Testis (tissue), 3 donors: Measurements from ENCODE around the gene CALML3. TPM values are rescaled to one million over a fixed set of nuclear protein-coding genes. Genes with fewer than 3 reads are reported as not detected.

ENCODE experiments used
- DNase-seq: peaks from one replicate; pipeline ENCODE4 v3.0.0-alpha.2; 2019
- H3K27ac ChIP-seq, 2 donors: fragments of 200-600 bp; sonication (generic); one replicate each; pipeline ENCODE4 v1.5.1; 2019
- H3K27me3 ChIP-seq: fragments of 200-600 bp; sonication (generic); one replicate; pipeline ENCODE4 v1.5.1; 2019
- H3K36me3 ChIP-seq: fragments of 200-600 bp; sonication (generic); one replicate; pipeline ENCODE4 v1.5.1; 2017; ENCODE audit warnings: low read depth; ENCODE audit errors: missing control alignments
- H3K4me1 ChIP-seq: fragments of 200-600 bp; sonication (generic); one replicate; pipeline ENCODE4 v1.5.1; 2019
- H3K4me3 ChIP-seq, 2 donors: fragments of 200-600 bp; sonication (generic); one replicate each; pipeline ENCODE4 v1.5.1; 2017 to 2019
- H3K9me3 ChIP-seq: fragments of 200-600 bp; sonication (generic); one replicate; pipeline ENCODE4 v1.5.1; 2017
- POLR2A ChIP-seq: fragments of 450-650 bp; IDR thresholded peaks from one replicate; pipeline ENCODE4 v1.6.1; 2017; ENCODE audit warnings: antibody characterized with exemption, mild to moderate bottlenecking, moderate library complexity
- WGBS, 2 donors: methylation state at CpG; one replicate each; pipeline ENCODE4 v1.1.5; 2018; 5-methylcytosine and 5-hydroxymethylcytosine counted together
- intact Hi-C: fragments of 100-400 bp; cut with DNase I; formaldehyde crosslinking; loops from one replicate; pipeline ENCODE4 v1.15.1; 2023; ENCODE audit warnings: low total_unique reads
- polyA plus RNA-seq: library from polyadenylated mRNA; stranded (reverse); fragments of 350-450 nt; fragmentation: Illumina TruSeq; extraction: RNeasy Lipid Tissue Mini Kit (QIAGEN cat#74804); gene quantifications from one replicate; pipeline ENCODE4 v1.2.3, GENCODE V29; 2014; ENCODE audit warnings: low read depth, low replicate concordance; ENCODE audit not compliant: insufficient read depth
- total RNA-seq, 2 donors: library from RNA; depleted of rRNA; stranded (reverse); fragments of >200 nt; gene quantifications; one replicate each; pipeline ENCODE4 v1.2.3, GENCODE V29; 2016
- TF ChIP-seq, protein P1 (sequence below), 3 experiments: fragments of 450-650 bp in 2 of 3; fragments of 200-600 bp in 1 of 3; sonication (generic) in 1 of 3; IDR thresholded peaks; one replicate each; pipeline ENCODE4 v1.5.1; 2016 to 2019; ENCODE audit warnings: antibody characterized with exemption in 3 of 3, mild to moderate bottlenecking in 2 of 3, moderate library complexity in 1 of 3

The CALML3 gene
- total and polyA plus RNA-seq, 3 donors from 2014 or later, result 0.19 to 1.5 (median 0.63) TPM

DNA sequence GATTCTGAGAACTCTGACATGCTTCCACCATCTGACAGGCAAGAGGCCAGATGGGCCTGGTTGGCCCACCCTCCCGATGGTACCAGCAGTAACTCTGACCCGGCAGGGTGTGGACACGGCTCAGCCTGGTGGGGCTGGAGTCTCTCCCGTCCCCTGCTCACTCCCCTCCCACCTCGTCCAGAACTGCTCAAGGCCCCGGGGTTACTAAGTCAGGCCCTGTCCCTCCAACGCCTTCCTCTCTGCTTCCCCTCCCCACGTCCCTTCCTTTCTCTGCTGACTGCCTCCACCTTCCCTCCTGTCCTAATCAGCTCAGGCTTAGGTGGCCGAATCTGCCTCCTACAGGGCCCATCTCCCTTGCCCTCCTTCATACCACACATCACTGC, 37.9 kb upstream of the CALML3 start:
- no peak for TF ChIP-seq POLR2A
- TF ChIP-seq, protein P1, sequence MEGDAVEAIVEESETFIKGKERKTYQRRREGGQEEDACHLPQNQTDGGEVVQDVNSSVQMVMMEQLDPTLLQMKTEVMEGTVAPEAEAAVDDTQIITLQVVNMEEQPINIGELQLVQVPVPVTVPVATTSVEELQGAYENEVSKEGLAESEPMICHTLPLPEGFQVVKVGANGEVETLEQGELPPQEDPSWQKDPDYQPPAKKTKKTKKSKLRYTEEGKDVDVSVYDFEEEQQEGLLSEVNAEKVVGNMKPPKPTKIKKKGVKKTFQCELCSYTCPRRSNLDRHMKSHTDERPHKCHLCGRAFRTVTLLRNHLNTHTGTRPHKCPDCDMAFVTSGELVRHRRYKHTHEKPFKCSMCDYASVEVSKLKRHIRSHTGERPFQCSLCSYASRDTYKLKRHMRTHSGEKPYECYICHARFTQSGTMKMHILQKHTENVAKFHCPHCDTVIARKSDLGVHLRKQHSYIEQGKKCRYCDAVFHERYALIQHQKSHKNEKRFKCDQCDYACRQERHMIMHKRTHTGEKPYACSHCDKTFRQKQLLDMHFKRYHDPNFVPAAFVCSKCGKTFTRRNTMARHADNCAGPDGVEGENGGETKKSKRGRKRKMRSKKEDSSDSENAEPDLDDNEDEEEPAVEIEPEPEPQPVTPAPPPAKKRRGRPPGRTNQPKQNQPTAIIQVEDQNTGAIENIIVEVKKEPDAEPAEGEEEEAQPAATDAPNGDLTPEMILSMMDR (IDR thresholded peaks at IDR 0.05), result no peak
- no peaks in the 10 kb centered on the region for H3K9me3 ChIP-seq
- H3K4me3 ChIP-seq, result no peak overlapping the region
- H3K4me1 ChIP-seq, result no peaks in the 10 kb centered on the region
- H3K36me3 ChIP-seq, result no peaks in the 10 kb centered on the region
- intact Hi-C loops, result no loop called here
- no peak overlapping the region for H3K27ac ChIP-seq
- 55 to 78% methylated on average over 5 to 9 of the region's 9 CpGs for WGBS, 2 donors
- no peak for DNase-seq
- H3K27me3 ChIP-seq, result no peaks in the 10 kb centered on the region

DNA sequence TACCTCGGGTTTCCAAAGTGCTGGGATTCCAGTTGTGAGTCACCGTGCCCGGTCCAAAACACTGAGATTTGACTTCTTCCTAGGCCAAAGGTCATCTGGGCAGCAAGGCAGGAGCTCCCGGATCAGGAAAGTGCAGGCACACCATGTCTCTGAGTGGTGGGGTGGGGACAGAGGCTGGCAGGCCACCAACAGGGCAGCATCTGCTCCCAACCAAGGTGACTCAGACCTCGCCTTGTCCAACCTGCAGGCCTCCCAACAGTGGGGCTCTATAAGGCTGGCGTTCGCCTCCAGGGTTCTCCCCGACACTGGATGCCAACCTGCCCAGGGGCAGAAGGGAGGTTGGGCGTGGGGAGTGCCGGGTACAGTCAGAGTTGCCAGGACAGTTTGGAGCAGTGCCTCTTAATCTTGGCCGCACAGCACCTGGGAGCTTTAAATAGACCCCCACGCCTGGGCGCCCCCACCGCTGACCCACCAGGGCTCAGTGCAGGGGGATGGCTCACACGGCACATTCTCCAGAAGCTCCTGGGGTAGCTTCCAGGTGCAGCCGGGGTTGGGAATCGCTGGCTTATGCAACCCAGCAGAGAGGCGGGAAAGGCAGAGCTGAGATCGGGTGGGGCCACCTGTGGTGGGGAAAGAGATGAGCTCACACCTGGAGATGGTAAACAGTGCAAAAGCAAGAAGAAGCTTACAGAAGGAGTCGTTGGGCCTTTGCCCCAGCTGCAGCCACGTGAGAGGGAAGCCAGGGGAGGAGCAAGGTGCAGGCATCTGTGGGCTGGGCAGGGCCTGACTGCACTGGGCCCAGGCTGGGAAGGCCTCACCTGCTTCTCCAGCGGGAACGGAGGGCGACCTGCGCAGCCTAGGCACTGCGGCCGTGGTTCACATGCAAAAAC, 36.2 kb upstream of the CALML3 start:
- H3K36me3 ChIP-seq, result no peaks in the 10 kb centered on the region
- intact Hi-C loops, result no loop called here
- WGBS, 2 donors, result 88 to 89% methylated on average over 17 to 27 of the region's 27 CpGs
- no peak overlapping the region for H3K4me3 ChIP-seq
- TF ChIP-seq, protein P1 (IDR thresholded peaks at IDR 0.05), result no peak
- TF ChIP-seq POLR2A, result no peak
- no peak overlapping the region for H3K27ac ChIP-seq
- H3K27me3 ChIP-seq, result no peaks in the 10 kb centered on the region
- no peaks in the 10 kb centered on the region for H3K4me1 ChIP-seq
- no peaks in the 10 kb centered on the region for H3K9me3 ChIP-seq
- no peak for DNase-seq

DNA sequence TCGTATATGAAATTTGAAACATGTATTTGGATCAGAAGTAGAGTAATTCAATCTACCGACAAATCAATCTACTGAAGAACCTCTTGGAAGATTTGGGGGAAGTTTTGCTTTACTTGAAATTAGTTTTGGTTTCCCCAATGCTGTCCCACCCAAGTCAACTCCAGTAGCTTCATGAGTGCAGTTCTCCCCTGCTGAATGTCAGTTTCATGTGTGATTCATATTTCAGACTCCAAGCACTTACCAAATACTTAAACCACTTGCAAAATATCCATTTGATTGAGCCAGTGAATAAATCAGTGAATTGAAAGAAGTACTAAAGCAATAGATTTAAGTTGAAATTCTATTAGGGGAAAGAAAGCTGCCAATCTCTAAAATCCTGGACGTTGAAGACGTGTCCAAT, 34.7 kb upstream of the CALML3 start:
- TF ChIP-seq POLR2A, result no peak
- TF ChIP-seq, protein P1 (IDR thresholded peaks at IDR 0.05), result no peak
- Histone ChIP-seq H3K4me1 (no peaks in the 10 kb centered on the region), H3K36me3 (no peaks in the 10 kb centered on the region), H3K27ac (no peak overlapping the region), H3K4me3 (no peak overlapping the region), H3K9me3 (no peaks in the 10 kb centered on the region), H3K27me3 (no peaks in the 10 kb centered on the region)
- 90 to 93% methylated on average over 4 of the region's 4 CpGs for WGBS, 2 donors
- intact Hi-C loops, result no loop called here
- no peak for DNase-seq

DNA sequence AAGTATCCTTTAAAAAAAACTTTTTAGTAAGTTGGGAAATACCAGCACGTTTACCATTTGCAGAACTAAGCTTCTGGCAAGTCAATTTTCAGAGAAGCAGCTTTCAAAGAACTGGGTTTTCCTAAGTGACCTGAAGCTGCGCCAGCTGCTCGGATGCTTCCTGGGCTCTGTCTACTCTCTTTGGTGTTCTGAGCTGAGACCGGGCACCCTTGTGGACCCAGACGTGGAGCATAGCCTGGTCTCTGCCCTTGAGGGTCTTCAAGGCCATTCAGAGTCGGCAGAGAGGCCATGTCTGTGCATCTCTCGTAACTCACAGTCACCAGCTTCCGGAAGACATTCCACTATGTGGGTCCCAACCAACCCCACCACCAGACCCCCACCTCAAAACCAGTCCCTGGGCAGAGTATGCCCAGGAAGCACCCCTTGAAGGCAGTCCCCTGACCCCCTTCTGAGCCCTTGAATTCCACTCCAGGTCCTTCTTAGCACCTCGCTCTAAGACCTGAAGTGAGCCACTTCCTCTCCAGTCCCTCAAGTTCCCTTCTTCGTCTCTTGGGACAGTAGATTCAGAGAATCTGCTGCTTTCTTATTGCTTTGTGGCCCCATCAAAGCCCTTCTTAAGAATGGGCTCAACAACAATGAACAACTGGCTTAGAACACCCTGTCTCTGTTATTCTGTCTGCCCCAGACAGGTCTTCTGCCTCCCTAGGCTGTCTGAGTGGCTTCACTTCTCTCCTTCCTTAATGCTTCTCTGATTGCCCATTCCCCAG, 33.9 kb upstream of the CALML3 start:
- intact Hi-C loops, result no loop called here
- H3K36me3 ChIP-seq, result no peaks in the 10 kb centered on the region
- no peaks in the 10 kb centered on the region for H3K9me3 ChIP-seq
- H3K4me1 ChIP-seq, result no peaks in the 10 kb centered on the region
- no peak for DNase-seq
- H3K4me3 ChIP-seq, result no peak overlapping the region
- H3K27ac ChIP-seq, result no peak overlapping the region
- no peak for TF ChIP-seq POLR2A
- TF ChIP-seq, protein P1 (IDR thresholded peaks at IDR 0.05), result no peak
- WGBS, 2 donors, result 88 to 91% methylated on average over 7 to 10 of the region's 10 CpGs
- H3K27me3 ChIP-seq, result no peaks in the 10 kb centered on the region
